GM19035 (cell line): Measurements from ENCODE around the gene HRH2.

Experiments used
- ATAC-seq: cut with Tn5 transposase; IDR thresholded peaks from one replicate; pipeline ENCODE4 v1.9.1; 2021; ENCODE audit not compliant: unreplicated experiment

HRH2 gene

DNA sequence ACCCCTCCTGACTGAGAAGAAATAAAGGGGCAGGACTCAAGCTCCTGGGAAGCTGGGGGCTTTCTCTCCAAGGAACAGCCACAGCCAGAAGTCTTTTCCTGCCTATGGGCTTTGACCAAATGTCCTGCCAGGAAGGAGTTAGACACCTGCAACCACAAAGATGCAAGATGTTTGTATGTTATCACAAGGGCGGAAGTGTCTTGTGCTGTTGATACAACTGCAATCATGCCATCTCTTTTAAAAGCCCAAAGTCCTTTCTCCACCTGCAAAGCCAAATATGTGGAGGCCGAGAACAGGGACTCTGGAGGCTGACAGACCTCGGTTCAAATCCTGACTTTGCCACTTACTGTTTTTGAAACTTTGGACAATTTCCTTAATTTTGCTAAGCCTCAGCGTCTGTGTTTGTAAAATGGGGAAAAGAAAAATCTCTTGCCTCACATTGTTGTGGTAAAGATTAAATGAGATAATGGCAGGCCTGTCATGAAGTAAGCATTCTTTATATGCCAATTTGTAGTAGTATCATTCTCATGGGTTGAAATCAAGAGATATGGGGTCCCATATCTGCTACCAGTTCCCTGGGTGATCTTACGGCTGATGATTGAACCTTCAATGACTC lies 17.0 kb downstream of the HRH2 start:
- ATAC-seq = no peak

DNA sequence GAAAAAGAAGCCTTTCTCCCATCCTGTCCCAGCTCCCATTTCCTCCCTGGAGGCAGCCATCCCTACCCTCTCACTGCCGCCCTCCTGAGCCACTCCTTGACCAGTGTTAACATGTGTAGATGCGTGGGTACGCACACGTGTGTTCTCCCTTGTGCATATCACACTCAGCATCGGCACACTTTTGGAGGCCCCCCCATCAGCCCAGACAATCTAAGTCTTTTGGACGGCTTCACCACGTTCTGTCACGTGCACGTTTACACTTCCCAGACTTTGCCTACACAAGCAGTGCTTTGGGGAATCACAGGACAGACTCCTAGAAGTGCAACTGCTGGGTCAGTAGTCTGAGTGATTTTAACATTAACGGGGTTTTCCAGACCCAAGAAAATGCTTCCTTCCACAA lies 18.0 kb downstream of the HRH2 start:
- ATAC-seq = no peak

DNA sequence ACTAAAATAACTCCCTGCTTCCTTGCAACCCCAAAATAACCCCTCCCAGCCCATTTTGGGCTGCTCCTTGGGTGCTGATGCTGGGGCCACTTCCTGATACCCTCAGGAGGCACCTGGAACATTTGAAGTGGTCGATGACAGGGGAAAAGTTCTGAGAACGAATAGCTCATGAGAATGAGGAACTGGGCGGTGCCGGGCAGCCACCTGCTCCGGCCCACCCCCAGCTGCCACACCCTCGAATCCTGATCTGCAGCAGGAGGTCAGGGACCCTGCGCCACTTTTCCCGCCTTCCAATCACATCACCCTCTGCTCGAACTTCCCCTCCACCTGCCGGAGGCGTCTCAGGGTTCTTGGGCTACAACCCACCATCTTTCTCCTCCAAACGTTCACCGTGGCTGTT lies 19.7 kb downstream of the HRH2 start:
- ATAC-seq = no peak

DNA sequence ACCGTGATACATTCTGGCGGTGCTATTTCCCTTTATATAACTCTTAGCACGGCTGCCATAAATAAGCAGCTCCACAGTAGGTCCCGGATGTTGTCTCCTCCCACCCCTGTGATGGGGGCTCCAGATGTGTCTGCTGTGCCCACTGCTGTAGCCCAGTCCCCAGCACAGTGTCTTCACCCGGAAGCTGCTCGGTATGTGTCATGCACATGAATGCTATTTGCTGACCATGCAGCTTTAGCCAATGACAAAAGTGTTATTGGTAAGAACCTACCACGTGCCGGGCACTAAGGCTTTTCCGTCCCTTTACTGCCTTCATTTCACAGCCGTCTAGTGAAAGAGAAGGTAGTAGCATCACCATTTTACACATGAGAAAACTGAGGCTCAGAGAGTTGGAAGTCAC lies 20.2 kb downstream of the HRH2 start:
- no peak for ATAC-seq

DNA sequence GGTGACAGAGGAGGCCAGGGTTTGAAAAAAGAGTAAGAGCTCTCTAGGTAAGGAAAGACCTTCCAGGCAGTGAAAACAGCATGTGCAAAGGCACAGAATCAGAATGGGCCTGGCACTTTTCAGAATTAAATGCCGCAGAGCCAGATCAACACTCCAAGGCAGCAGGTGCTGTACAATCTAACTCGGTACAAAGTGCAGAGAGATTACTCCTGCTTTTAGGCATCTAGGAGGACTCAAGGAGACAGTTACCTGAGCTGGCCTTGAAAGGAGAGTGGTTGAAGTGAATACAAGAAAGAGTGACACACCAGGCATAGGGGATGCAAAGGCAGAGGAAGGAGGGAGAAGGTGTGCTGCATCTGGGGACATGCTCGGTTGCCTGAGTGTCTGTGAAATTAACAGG lies 21.5 kb downstream of the HRH2 start:
- ATAC-seq = no peak

DNA sequence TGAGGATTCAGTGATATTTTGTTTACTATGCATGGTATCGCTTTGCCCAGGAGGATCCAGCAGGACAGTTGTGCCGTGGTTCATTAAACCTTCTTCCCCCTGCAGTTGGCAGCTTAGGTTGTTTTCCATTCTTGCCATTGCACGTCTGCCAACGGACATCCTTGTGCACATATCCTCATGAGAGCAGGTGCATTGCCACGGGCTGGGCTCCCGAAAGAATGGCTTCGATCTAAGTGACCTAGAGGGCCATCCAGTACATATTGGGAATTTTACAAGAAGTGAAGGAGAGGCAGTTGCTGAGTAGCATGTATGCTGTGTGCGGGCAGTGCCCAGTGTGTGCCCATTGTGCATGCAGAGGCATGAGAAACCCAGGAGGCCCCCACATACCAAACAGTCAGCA lies 22.1 kb downstream of the HRH2 start:
- no peak for ATAC-seq

DNA sequence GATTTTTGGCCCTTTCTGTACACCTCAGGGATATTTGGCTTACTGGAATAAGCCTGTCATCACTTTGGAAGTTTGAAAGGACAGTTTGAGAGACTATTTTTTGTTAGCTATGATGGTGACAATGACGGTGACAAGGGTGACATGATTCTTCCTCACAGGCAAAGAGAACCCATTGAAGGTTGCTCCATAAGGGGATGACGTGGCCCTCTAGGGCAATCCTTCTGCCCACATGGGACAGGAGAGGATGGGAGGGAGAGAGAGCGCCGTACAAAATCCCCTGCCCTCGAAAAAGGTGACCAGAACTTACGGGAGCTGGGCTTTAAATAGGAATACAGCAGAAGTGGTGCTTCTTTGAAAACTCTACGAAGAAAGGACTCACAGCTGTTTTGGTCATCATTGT lies 22.6 kb downstream of the HRH2 start:
- no peak for ATAC-seq

DNA sequence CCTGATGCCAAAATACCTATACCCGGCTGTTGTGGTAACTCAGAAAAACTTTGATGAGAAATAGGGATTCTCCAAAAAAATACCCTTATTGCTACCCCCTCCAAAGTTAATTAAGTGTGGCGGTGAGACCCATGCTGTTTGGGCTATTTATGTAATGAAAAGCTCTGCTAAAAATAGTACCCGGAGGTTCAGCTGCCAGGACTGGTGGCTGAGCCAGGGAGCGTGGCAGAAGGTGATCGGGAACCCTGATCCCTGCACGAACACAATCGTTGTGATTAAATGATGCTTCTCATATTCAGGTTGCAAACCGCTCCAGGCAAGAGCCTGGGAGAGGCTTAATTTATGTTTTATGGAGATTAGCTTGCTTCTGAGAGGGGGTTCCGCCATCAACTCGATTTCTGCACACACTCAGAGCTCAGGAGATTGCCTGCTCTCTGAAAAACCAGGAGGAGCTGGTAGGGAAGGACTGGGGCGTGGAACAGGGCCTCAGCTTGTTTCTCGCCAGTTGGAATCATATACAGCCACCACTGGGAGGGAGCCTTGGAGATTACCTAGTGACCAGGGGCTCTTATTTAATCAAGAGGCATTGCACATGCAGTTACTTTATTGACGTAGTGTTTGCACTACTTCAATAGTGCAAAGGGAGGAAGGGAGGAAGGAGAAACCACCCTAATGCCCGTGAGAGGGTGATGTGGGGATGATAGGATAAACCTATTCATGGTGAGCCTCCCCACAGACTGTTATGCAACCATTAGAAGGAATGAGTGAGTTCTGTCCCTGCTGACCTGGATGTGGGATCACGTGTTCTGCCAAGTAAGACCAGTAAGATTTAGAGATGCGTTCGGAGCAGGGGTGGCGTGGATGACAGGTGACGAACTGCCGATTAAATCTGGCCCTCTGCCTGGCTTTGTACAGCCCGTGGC lies 23.4 kb downstream of the HRH2 start:
- no peak for ATAC-seq

DNA sequence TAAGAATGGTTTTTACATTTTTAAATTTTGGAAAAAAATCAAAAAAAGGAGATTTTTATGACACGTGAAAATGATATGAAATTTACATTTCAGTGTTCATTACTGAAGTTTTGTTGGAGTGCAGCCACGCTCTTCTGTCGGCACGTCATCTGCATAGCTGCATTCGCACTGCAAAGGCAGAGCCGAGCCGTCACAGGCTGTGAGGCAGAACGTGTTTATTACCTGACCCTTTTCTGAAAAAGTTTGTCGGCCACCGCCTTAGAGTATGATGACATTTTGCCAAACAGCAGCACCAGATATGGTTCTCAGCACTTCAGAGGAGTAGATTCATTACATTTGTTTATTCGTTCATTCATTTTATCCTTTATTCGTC lies 24.1 kb downstream of the HRH2 start:
- ATAC-seq = no peak

DNA sequence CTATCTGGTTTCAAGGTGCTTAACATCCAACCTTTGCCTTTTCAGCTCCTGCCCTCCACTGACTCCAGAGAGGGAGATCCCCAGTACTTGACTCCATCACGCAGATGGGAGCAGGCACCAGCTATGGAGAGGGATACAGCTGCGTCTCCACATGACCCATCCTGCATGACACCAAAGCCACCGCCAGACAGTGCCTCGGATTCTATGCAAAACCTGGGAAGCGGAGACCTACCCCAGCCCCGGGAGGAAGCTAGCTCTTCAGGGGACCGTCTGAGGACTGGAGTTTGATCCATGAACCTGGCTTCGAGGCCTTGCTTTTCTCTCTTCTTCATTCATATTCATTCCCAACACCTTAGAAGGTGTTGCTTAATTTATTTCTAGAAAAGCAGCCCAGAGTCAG lies 24.8 kb downstream of the HRH2 start:
- no peak for ATAC-seq

DNA sequence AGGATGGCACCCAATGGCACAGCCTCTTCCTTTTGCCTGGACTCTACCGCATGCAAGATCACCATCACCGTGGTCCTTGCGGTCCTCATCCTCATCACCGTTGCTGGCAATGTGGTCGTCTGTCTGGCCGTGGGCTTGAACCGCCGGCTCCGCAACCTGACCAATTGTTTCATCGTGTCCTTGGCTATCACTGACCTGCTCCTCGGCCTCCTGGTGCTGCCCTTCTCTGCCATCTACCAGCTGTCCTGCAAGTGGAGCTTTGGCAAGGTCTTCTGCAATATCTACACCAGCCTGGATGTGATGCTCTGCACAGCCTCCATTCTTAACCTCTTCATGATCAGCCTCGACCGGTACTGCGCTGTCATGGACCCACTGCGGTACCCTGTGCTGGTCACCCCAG lies 25.4 kb downstream of the HRH2 start:
- no peak for ATAC-seq

DNA sequence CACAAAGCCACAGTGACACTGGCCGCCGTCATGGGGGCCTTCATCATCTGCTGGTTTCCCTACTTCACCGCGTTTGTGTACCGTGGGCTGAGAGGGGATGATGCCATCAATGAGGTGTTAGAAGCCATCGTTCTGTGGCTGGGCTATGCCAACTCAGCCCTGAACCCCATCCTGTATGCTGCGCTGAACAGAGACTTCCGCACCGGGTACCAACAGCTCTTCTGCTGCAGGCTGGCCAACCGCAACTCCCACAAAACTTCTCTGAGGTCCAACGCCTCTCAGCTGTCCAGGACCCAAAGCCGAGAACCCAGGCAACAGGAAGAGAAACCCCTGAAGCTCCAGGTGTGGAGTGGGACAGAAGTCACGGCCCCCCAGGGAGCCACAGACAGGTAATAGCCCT lies 26.1 kb downstream of the HRH2 start:
- no peak for ATAC-seq

DNA sequence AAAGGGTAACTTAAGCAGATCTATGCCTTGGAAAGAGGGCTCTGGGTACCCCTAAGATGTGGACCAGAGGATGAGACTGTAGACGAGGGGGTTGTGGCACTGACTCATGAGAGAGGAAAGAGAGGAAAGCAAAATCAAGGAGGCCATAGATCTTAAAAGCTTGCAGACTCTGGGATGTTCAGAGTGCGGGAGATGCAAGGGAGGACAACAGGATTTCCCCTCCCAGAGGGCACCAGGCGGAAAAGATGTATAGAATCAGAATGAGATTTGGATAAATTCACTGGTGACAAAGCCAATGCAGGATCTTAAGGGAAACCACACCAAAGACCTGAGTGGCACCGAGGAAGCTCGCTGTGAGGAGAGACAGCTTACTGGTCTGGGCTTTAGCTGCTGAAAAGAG lies 27.1 kb downstream of the HRH2 start:
- ATAC-seq = no peak

DNA sequence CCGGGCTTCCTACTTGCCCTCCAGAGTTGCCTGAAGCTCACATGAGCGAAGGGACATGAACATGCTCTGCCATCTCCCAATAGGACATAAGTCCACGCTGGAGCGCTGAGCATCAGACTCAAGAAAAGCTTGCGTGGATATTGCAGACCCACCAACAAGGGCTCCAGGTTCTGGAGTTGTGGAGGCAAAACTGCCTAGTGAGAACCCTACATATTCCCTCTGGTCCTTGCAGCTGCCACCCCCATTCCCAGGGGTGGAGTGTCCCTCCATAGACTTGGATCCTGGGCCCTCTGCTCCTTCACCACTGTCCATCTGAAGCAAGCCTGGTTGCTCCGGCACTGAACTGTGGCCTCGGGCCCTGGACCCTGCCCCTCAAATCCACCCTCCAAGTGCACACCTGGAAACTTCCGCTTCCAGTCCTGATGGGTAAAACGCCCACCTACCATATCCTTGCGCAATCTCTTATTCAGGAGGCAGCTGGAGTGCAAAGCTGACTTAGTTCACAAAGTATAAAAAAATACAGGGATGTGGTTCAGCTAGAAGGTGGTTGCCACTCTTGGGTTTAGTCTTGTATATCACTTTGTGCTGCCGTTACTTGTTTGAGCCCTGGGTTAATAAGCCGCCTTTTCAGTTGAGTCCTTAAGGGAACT lies 28.0 kb downstream of the HRH2 start:
- ATAC-seq = no peak

DNA sequence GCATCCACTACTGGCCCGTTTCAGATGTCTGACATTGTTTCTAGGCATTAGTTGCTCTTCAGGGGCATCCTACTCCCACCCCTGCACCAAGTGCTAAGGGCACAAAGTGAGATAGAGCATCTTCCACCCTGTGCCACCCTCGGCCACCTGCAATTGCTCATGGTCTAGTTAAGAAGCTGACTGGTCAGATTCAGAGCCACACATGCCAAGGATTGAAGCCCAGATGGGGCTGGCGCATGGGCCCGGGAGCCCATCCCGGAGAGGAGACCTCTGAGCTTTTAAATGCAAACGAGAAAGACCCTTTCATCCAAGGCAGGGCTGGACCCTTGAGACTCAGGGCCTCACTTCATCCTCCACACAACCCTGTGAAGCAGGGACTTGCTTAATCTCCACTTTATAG lies 28.5 kb downstream of the HRH2 start:
- no peak for ATAC-seq

DNA sequence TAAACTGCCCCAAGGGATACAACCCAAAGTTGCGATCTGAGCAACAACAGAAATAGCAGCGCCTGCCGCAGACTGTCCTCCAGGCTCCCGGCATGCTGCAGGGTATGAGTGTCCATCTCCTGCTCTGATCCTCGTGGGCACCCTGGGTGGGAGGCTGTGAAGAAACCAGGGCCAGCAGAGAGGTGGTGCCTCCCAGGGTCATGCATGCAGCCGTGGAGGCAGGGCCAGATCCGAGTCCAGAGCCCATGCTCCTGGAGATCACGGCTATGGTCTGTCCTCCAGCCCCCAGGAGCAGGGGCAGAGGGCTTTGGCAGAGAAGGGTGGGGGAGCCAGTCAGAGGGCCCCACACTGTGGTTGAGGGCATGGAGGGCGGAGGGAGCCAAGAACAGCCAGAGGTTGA lies 29.0 kb downstream of the HRH2 start:
- no peak for ATAC-seq

DNA sequence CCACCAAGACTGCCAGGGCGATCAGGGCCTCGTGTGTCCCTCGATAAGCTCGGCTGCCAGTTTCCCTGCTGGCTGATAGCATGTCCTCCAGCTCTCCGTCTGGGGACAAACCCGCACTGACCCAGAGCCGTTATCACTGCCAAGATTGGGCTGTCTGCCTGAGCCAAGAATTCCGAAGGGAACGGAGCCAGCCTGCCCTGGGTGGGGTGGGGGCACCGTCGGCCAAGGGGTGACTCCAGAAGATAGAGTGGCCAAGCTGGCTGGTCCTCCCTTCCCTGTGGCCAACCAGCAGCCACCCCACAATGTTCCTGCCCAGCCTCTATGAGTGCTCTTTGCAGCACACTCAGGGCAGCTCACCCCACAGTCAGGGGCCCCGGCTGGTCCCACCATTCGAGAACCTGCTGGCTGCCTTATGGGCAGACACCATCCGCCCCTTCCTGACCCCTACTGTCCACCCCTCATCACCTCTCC lies 29.4 kb downstream of the HRH2 start:
- ATAC-seq = no peak

DNA sequence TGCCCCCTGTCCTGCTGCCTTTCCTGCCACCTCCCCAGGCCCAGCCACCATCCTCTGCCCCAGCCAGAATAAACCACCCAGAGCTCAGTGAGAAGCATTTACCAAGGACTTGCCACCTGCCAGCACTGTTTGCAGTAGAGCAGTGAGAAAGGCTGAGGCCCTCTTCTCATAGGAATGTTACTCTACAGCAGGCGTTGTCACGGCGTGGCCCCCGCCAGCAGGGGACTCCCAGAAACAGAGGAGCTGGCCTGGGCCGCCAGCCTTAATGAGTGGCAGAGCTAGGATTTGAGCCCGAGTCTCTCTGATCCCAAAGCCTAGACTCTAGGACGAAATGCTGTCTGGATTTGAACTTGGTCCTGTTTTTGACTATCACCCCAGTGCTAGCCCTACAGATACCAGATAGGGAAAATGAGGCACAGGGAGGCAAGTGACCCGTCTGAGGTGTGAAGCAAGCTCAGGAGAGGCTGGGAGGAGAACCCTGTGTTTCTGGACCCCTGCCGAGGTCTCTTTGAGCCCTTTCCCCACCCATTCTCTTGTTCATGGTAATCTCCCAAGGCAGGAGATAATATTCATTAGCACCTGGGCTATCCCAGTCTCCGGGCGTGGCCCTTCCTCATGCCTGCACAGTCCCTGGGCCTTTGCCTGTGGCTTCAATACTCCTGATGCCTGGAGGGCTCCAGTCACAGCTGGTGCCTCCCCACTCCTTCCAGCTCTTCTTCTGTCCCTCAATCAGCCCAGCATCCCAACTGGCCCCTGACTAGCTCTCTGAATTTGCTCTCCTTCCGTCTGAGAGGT lies 30.7 kb downstream of the HRH2 start:
- no peak for ATAC-seq

DNA sequence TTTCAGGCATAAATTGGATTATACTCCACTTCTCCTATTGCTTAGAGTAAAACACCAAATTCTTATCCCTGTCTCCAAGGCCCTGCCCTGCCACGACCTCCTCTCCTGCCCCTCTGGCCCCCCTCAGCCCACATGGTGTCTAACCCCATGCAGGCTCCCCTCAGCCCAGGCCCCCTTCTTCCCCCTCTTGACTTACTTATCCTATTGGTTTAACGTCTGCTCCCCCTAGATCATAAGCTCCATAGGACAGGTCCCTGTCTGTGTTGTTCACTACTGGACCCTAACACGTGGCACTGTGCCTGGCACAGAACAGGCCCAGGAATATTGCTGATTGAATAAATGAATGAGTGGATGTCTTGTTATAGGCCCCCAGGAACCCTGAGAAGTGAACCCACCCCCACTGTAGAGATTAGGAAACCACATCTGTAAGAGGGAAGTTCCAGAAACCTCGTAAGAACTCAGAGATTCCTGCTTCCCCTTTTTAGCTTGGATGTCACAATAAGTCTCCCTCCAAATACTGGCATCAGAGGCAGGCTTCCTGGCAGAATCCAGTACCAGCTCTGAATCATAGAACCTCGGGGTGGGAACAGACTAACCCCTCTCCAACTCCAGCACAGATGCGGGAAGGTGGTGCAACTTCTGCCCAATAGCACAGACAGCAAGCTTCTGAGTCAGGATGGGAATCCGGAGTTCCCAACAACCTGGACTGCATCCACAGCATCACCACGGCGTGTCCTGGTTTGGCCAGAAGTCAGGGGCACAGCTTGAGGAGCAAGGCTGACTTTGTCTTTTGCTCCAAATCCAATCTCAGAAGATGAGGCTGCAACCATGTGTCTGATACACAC lies 31.5 kb downstream of the HRH2 start:
- no peak for ATAC-seq

DNA sequence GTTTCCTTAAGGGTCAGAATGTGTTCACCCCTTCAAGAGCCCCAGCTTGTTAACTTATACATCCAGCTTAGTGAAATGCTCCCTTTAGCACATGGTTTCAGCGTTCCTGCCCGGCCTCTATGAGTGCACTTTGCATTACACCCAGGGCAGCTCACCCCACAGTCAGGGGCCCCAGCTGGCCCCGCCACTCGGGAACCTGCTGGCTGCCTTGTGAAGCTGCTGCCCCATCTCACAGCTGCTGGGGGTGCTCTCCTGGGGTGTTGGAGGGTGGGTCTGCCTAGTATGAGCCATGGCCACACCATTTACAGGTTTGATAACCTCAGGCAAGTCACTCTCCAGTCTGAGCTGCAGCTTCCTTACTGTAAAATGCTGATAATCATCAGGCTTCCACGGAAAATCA lies 32.2 kb downstream of the HRH2 start:
- ATAC-seq = no peak
